Activated CD8-positive, alpha-beta memory T cell treated with anti-CD3 and anti-CD28 coated beads, Interleukin-2, amount 10 ng/mL, durations not matched to agents 7 days and 5 days (primary cell): ENCODE results near the gene HGF. TPM values are rescaled to one million over a fixed set of nuclear protein-coding genes. Genes with fewer than 3 reads are reported as not detected.

Source experiments
- ATAC-seq: fragments of 150-1000 bp; cut with Tn5 transposase; one replicate; pipeline ENCODE4 v1.10.0; 2021; ENCODE audit warnings: moderate library complexity
- CTCF ChIA-PET: fragments of 350-600 bp; sonication (Branson Sonifier 250); formaldehyde crosslinking; loops from one replicate; lab custom pipeline; 2021; ENCODE audit warnings: antibody characterized with exemption; lab: Charles Lee
- DNase-seq: peaks from one replicate; pipeline ENCODE4 v3.0.0-alpha.2; 2020
- H3K27ac Mint-ChIP-seq: one replicate; pipeline ENCODE4 v1.8.0; 2021; ENCODE audit warnings: mild to moderate bottlenecking, mixed read lengths
- H3K27me3 Mint-ChIP-seq: one replicate; pipeline ENCODE4 v1.8.0; 2021; ENCODE audit warnings: mixed read lengths
- H3K36me3 Mint-ChIP-seq: one replicate; pipeline ENCODE4 v1.8.0; 2021; ENCODE audit warnings: mild to moderate bottlenecking, mixed read lengths
- H3K4me1 Mint-ChIP-seq: one replicate; pipeline ENCODE4 v1.8.0; 2021; ENCODE audit warnings: mixed read lengths
- H3K4me3 Mint-ChIP-seq: one replicate; pipeline ENCODE4 v1.8.0; 2021; ENCODE audit warnings: mild to moderate bottlenecking, moderate library complexity, mixed read lengths
- H3K9me3 Mint-ChIP-seq: one replicate; pipeline ENCODE4 v1.8.0; 2022; ENCODE audit warnings: low read depth, mixed read lengths
- total RNA-seq, 2 experiments: library from RNA; stranded (reverse); gene quantifications; one replicate each; pipeline ENCODE4 v1.2.3, GENCODE V29; 2021

HGF gene
- total RNA-seq, 2 experiments from 2014 or later = not detected

- H3K4me3 Mint-ChIP-seq = no peak overlapping the region
- CTCF ChIA-PET = interaction anchor here (0.6 kb wide), 1 partner anchor 444 kb away, joined by 3 read pairs; no protein-coding TSS in a partner anchor
- no peak overlapping the region for H3K27ac Mint-ChIP-seq
- no peaks in the 10 kb centered on the region for H3K4me1 Mint-ChIP-seq
- ATAC-seq (no peak), DNase-seq (no peak)
- peaks cover 9% of the 10 kb centered on the region for H3K9me3 Mint-ChIP-seq
- H3K27me3 Mint-ChIP-seq = no peaks in the 10 kb centered on the region
- H3K36me3 Mint-ChIP-seq = no peaks in the 10 kb centered on the region
Measured at GRCh38 chr7:81692146-81692905, 77.5 kb downstream of the HGF start.

- DNase-seq (no peak), ATAC-seq (no peak)
- CTCF ChIA-PET = no interaction called here
- no peak overlapping the region for H3K27ac Mint-ChIP-seq
- H3K27me3 Mint-ChIP-seq = no peaks in the 10 kb centered on the region
- no peak overlapping the region for H3K4me3 Mint-ChIP-seq
- H3K9me3 Mint-ChIP-seq = peaks cover 9% of the 10 kb centered on the region
- H3K36me3 Mint-ChIP-seq = no peaks in the 10 kb centered on the region
- H3K4me1 Mint-ChIP-seq = no peaks in the 10 kb centered on the region
Measured at GRCh38 chr7:81691199-81691821, 78.5 kb downstream of the HGF start.

- Mint-ChIP-seq H3K4me1 (no peaks in the 10 kb centered on the region), H3K4me3 (no peak overlapping the region), H3K9me3 (peaks cover 9% of the 10 kb centered on the region), H3K27me3 (no peaks in the 10 kb centered on the region), H3K27ac (no peak overlapping the region), H3K36me3 (no peaks in the 10 kb centered on the region)
- DNase-seq (no peak), ATAC-seq (no peak)
- CTCF ChIA-PET = no interaction called here
Measured at GRCh38 chr7:81690688-81691087, 79.2 kb downstream of the HGF start.

- Mint-ChIP-seq H3K36me3 (no peaks in the 10 kb centered on the region), H3K9me3 (peaks cover 9% of the 10 kb centered on the region), H3K4me1 (no peaks in the 10 kb centered on the region), H3K27me3 (no peaks in the 10 kb centered on the region), H3K4me3 (no peak overlapping the region), H3K27ac (no peak overlapping the region)
- CTCF ChIA-PET = no interaction called here
- ATAC-seq (no peak), DNase-seq (no peak)
Measured at GRCh38 chr7:81690251-81690650, 79.6 kb downstream of the HGF start.

GRCh38 chr7:81688622-81689411 lies 81.0 kb downstream of the HGF start:
- no peaks in the 10 kb centered on the region for H3K27me3 Mint-ChIP-seq
- H3K9me3 Mint-ChIP-seq = peaks cover 11% of the 10 kb centered on the region
- no peaks in the 10 kb centered on the region for H3K4me1 Mint-ChIP-seq
- H3K4me3 Mint-ChIP-seq = no peak overlapping the region
- no peak for ATAC-seq
- CTCF ChIA-PET = no interaction called here
- no peak for DNase-seq
- H3K36me3 Mint-ChIP-seq = no peaks in the 10 kb centered on the region
- H3K27ac Mint-ChIP-seq = no peak overlapping the region

- CTCF ChIA-PET = no interaction called here
- no peak for ATAC-seq
- Mint-ChIP-seq H3K36me3 (no peaks in the 10 kb centered on the region), H3K4me3 (no peak overlapping the region), H3K9me3 (peaks cover 7% of the 10 kb centered on the region), H3K27ac (no peak overlapping the region), H3K27me3 (no peaks in the 10 kb centered on the region), H3K4me1 (no peaks in the 10 kb centered on the region)
- no peak for DNase-seq
Measured at GRCh38 chr7:81687062-81687461, 82.8 kb downstream of the HGF start.

DNA sequence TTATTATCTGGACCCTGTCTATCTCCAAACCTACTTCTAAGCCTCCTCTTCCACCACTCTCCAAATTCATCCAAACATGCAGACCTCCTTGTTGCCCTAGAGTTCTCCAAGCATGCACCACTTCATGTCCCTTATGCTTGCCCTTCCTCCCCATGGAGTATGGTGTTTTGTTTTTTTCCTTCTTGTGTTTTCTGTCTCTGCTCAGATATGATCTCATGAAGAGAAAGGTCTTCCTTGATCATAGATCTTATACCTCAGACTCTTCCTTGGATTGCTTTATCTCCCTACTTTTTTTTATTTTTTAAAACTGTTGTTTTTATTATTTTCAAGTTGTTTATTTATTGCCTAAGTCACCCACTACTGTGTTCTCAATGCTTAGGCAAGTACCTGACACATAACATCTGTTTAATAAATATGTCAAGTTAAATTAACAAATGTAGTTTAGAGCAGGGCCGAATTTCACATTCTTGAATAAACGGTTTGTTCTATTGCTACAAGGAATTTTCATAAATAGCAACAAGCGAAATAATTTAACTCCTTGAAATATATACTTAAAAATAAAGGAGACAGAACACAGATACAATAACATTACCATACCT lies 84.5 kb downstream of the HGF start:
- H3K27ac Mint-ChIP-seq = no peak overlapping the region
- H3K4me1 Mint-ChIP-seq = no peaks in the 10 kb centered on the region
- ATAC-seq (no peak), DNase-seq (no peak)
- H3K27me3 Mint-ChIP-seq = no peaks in the 10 kb centered on the region
- no peak overlapping the region for H3K4me3 Mint-ChIP-seq
- H3K36me3 Mint-ChIP-seq = no peaks in the 10 kb centered on the region
- CTCF ChIA-PET = no interaction called here
- peaks cover 7% of the 10 kb centered on the region for H3K9me3 Mint-ChIP-seq

GRCh38 chr7:81684514-81685269 lies 85.2 kb downstream of the HGF start:
- Mint-ChIP-seq H3K4me3 (no peak overlapping the region), H3K27me3 (no peaks in the 10 kb centered on the region), H3K4me1 (no peaks in the 10 kb centered on the region), H3K36me3 (no peaks in the 10 kb centered on the region), H3K9me3 (peaks cover 7% of the 10 kb centered on the region), H3K27ac (no peak overlapping the region)
- ATAC-seq (no peak), DNase-seq (no peak)
- CTCF ChIA-PET = no interaction called here

GRCh38 chr7:81684033-81684432 lies 85.8 kb downstream of the HGF start:
- Mint-ChIP-seq H3K27ac (no peak overlapping the region), H3K4me1 (no peaks in the 10 kb centered on the region), H3K9me3 (peaks cover 5% of the 10 kb centered on the region), H3K27me3 (no peaks in the 10 kb centered on the region), H3K36me3 (no peaks in the 10 kb centered on the region), H3K4me3 (no peak overlapping the region)
- CTCF ChIA-PET = no interaction called here
- DNase-seq (no peak), ATAC-seq (no peak)

DNA sequence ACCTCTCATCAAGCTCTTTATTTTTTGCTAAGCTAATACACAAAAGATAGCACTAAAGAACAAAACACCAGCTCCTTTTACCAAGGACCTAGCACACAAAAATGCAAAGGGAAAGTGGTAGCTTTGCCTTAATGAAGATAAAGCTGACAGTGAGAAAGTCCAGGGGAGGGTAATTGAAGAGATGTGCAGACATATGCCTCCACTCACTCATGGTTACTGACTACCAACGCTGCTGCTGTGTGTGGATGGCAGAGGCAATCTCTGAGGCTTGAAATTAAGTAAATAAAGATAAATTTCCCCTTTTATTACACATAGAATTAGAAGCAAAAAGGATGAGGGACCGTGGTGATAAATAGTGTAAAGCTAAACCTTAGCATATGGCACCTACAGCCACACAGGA lies 87.0 kb downstream of the HGF start:
- ATAC-seq (no peak), DNase-seq (no peak)
- Mint-ChIP-seq H3K4me1 (no peaks in the 10 kb centered on the region), H3K36me3 (no peaks in the 10 kb centered on the region), H3K9me3 (peaks cover 2% of the 10 kb centered on the region), H3K27me3 (no peaks in the 10 kb centered on the region), H3K4me3 (no peak overlapping the region), H3K27ac (no peak overlapping the region)
- CTCF ChIA-PET = no interaction called here

DNA sequence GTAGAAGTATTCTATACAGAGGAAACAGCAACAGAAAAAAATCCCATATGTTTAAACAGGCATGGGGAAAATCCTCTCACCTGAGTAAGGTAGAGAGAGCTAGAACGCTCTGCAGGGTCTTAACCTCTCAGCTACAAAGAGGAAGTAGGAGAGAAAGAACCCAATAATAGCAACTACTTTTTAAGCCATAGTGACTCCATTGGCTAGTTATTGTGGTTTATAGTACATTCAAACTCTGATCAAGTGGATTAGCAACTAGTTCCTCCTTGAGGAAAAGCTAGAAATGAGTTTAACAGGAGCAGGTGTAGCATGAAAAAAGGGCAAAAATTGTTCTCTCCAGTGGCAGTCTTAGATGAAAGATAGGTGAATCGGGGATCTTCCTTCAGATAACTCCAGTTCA lies 89.7 kb downstream of the HGF start:
- Mint-ChIP-seq H3K4me3 (no peak overlapping the region), H3K9me3 (peaks cover 2% of the 10 kb centered on the region), H3K36me3 (no peaks in the 10 kb centered on the region), H3K27me3 (no peaks in the 10 kb centered on the region), H3K27ac (no peak overlapping the region), H3K4me1 (no peaks in the 10 kb centered on the region)
- DNase-seq (no peak), ATAC-seq (no peak)
- CTCF ChIA-PET = no interaction called here

DNA sequence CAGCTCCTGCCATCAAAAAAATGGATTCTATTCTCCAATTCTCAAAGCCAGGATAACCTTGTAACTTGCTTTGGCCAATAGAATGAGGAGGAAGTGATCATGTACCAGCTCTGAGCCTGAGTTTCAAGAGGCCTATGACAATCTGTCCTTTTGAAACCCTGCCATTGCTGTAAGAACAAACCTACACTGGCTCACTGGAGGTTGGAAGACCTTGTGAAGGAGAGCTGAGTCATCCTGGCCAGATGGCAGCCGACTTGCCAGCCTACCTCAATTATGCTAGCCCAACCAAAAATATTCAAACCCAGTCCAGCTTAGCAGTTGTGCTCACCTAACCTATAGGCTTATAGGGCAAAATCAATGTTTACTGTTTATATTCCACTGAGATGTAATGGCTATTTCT lies 93.0 kb downstream of the HGF start:
- Mint-ChIP-seq H3K9me3 (peaks cover 2% of the 10 kb centered on the region), H3K36me3 (no peaks in the 10 kb centered on the region), H3K4me3 (no peak overlapping the region), H3K27ac (no peak overlapping the region), H3K27me3 (no peaks in the 10 kb centered on the region), H3K4me1 (no peaks in the 10 kb centered on the region)
- CTCF ChIA-PET = no interaction called here
- DNase-seq = no peak
- no peak for ATAC-seq
